Fibroblast of skin of right biceps (primary cell): ENCODE measurements around the gene VAMP7.
"Not testable (repeated sequence)": the region's sequence is repeated elsewhere in the genome, so short reads cannot be mapped to it uniquely, and the experiment has no call there.

Source experiments
- DNase-seq: peaks from one replicate; pipeline ENCODE4 v3.0.0-alpha.2; 2013

The VAMP7 gene

GRCh38 chrX:155881158-155881993 lies at the start of gene VAMP7:
Gene VAMP7, plus strand, starts transcription at chrX:155881345. Its CDS starts 8,122 bp downstream, at chrX:155889467.
- peak; percentile 85 for DNase-seq

- no peak for DNase-seq
Measured at GRCh38 chrX:155841232-155841631, 39.9 kb upstream of the VAMP7 start.

GRCh38 chrX:155851786-155852185 lies 29.4 kb upstream of the VAMP7 start:
- not testable (repeated sequence) for DNase-seq

- DNase-seq, result peak; percentile 2
Measured at GRCh38 chrX:155857561-155857960, 23.6 kb upstream of the VAMP7 start.

GRCh38 chrX:155864655-155865054 lies 16.5 kb upstream of the VAMP7 start:
- DNase-seq, result no peak

GRCh38 chrX:155865193-155865592 lies 16.0 kb upstream of the VAMP7 start:
- no peak for DNase-seq

- DNase-seq, result no peak
Measured at GRCh38 chrX:155867821-155868220, 13.3 kb upstream of the VAMP7 start.

DNA sequence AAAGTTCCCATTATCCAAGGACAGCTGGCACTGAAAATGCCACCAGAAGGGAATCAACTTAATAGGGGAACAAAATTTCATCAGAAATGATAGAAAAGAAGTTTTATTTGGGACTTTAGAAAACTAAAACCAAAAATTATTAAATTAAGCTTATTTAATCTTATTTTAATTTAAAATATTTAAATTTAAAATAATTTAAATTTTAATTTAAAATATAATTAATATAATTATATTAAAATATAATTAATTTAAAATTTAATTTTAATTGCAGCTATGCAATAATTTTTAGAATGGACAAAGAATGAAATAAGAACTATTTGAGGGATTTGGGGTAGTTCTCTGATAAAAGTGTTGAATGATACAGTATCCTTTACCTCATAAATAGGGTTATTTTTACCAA lies 10.2 kb upstream of the VAMP7 start:
- DNase-seq, result no peak

DNA sequence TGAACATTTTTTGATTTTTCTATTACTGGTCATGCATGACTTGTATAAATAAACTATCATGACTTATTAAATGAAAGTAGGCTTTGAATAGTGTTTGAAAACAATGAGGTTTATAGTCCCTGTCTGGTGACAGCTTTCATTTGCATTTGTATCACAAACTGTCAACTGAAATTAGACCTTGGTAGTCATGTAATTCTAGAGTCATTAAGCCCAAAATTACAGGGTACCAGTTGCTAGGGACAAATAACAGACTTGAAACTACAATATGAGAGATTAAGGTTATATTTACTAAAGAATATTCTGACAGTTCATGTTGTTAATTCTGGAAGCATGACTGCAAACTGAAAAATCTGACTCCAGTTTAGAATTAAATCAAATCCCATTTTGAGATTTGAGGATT lies 9.2 kb upstream of the VAMP7 start:
- DNase-seq, result no peak

- DNase-seq, result no peak
Measured at GRCh38 chrX:155873188-155873587, 8.0 kb upstream of the VAMP7 start.

- peak; percentile 2 for DNase-seq
Measured at GRCh38 chrX:155874571-155875244, 6.4 kb upstream of the VAMP7 start.

- no peak for DNase-seq
Measured at GRCh38 chrX:155876704-155877103, 4.4 kb upstream of the VAMP7 start.

DNA sequence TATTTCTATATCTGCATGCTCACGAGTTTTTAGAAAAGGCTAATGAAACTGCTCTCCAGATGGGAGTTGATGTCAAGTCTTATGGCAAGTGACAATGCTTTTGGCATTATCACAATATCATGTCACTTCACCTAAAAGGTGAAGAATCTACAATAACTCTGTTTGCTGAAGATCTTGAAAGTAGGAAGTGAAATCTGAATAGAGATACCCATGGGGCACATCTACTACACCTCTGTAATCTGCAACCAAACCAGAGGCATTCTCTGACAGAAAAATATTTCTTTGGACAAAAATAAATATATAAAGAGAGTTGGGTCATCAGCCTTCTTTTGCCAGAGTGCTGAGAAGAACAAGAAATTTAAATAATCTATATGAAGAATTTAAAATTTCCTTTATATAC lies 3.9 kb upstream of the VAMP7 start:
- no peak for DNase-seq

DNA sequence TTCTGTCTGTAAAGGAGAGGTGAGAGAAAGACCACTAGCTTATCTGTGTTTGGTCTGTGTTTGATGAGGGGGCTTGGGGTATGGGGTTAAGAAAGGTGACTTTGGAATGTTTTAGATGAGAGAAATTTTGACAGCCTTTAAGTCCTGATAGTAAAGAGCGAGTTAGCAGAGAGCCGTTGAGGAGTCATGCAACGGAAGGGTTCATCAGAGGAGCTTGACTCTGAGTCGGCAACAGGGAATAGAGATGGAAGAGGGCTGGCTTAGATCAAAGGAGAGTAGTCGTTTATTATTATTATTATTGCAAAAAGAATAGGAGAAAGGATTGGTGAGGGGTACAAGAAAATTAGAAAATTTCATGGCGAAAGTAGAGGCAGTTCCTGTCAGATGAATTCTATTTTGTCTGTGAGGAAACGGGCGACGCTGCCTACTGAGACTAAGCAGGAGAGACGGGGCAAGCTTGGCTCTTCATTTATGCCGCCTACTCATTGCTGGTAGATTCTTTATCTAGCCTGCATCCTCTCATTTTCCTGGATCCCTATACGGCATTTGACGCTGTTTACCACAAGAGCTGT lies 473 bp upstream of the VAMP7 start:
- DNase-seq, result no peak

- DNase-seq, result no peak
Measured at GRCh38 chrX:155886409-155886808, 5.3 kb downstream of the VAMP7 start.

DNA sequence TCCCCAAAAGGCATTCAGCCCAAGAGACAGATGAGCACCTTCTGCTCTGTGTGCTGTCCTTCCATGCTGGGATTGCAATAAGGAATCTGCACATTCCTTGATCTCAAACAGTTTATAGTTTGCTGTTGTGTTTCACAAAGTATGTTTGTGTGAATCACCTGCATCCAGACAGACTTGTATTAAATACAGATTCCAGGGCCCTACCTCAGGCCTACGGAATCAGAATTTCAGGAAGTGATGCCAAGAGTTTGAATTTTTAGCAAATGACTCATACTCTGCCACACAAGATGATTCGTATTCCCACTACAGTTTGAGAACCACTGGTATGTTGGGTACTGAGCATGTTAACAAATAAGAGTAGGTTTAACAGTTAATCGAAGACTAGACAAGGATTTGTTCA lies 7.0 kb downstream of the VAMP7 start:
- DNase-seq, result peak; percentile 79

DNA sequence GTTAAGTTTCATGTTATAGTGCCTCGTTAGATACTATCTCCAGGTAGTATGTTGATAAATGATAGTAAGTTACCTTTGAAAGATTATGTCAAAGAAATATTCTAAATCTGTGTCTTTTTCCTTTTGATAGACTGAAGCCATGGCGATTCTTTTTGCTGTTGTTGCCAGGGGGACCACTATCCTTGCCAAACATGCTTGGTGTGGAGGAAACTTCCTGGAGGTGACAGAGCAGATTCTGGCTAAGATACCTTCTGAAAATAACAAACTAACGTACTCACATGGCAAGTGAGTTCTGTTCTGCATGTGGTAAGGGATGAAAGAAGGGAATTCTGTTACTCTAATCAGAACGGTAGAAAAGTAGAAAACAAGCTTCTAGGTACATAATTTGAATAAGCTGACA lies 8.2 kb downstream of the VAMP7 start:
- DNase-seq, result no peak

DNA sequence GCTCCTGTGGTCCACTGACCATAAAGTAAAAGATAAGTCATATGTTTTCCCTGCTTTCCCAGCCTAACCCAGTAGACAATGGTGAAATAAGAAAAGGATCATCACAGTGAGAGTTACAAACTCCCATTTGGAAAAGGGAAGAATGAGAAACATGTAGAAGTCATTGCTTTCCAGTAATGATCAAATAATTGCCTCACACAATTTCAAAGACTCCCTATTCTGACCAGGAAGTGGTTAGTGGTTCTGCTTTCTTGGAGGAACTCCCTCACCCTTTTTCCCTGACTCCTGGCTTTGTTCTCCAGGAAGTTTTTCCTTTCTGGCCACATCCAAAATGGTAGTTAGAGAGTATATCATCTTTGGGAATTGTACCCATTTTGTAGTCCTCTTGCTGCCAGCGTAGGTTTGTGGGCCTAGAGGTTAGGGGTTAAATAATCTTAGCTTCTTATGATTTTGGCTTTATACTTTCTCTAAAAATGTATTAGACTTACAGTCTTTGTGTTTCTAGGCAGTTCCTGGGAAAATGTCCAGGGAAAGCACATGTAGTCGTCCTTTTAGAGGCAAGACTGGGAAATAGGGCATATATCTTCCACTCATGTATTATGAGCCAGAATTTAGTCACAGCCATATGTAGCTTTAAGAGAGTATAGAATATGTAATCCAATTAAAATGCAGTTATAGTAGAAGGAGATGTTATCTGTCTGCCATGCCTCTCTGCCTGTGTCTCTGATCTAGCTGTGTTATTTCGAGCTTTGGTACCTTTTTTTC lies 10.5 kb downstream of the VAMP7 start:
- DNase-seq, result no peak

- no peak for DNase-seq
Measured at GRCh38 chrX:155893521-155893920, 12.4 kb downstream of the VAMP7 start.

DNA sequence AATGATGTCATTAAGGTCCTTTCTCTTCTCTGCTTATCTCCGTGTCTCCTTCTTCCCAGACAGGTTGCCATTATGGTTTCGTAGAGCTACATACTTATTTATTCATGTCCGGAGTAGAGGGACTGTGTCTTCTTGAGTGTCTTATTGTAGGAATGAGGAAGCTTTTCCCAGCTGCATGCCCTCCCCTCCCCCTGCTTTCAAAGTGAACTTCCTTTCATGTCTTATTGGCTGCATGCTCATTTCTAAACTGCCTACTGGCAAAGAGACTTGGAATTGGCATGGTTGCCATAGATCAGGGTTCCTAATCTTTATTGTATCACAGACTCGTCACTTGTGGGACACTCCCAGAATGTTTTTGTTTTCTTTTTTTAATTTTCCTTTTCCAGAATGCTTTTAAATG lies 15.4 kb downstream of the VAMP7 start:
- DNase-seq, result no peak

GRCh38 chrX:155899366-155899765 lies 18.2 kb downstream of the VAMP7 start:
- no peak for DNase-seq

- no peak for DNase-seq
Measured at GRCh38 chrX:155900765-155901164, 19.6 kb downstream of the VAMP7 start.

DNA sequence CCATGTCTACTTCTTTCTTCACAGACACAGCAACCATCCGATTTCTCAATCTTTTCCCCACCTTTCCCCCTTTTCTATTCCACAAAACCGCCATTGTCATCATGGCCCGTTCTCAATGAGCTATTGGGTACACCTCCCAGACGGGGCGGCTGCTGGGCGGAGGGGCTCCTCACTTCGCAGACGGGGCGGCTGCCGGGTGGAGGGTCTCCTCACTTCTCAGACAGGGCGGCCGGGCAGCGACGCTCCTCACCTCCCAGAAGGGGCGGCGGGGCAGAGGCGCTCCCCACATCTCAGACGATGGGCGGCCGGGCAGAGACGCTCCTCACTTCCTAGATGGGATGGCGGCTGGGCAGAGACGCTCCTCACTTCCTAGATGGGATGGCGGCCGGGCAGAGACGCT lies 26.5 kb downstream of the VAMP7 start:
- not testable (repeated sequence) for DNase-seq
